CD4-positive, alpha-beta T cell (primary cell): Measurements from ENCODE around the gene SWSAP1. TPM values are rescaled to one million over a fixed set of nuclear protein-coding genes. Genes with fewer than 3 reads are reported as not detected.

Experiments used
- ATAC-seq: fragments of 200-7000 bp; cut with Tn5 transposase; one replicate; pipeline ENCODE4 v1.10.0; 2022; ENCODE audit warnings: mild to moderate bottlenecking; ENCODE audit not compliant: poor library complexity
- CTCF ChIA-PET: fragments of 350-600 bp; sonication (Branson Sonifier 250); formaldehyde crosslinking; loops from one replicate; lab custom pipeline; 2021; ENCODE audit warnings: antibody characterized with exemption, inconsistent platforms; lab: Charles Lee
- POLR2A ChIA-PET: fragments of 350-600 bp; sonication (Branson Sonifier 250); formaldehyde crosslinking; loops from one replicate; lab custom pipeline; 2021; ENCODE audit warnings: antibody characterized with exemption, inconsistent platforms; lab: Charles Lee
- DNase-seq, 14 experiments: peaks; one replicate each; pipeline ENCODE4 v3.0.0-alpha.2; 2013 to 2020; ENCODE audit warnings: mixed read lengths in 2 of 14
- H3K27ac ChIP-seq, 2 donors: one replicate each; pipeline versions ENCODE4 v1.5.1 to v1.7.0; 2013; ENCODE audit warnings: low read length in 2 of 2, low read depth in 1 of 2, mild to moderate bottlenecking in 1 of 2
- H3K27me3 ChIP-seq, 2 experiments: 1 replicate in 1 of 2; 2 replicates in 1 of 2; pipeline versions ENCODE4 v1.6.1 to v1.7.0; 2013; ENCODE audit warnings: low read length in 2 of 2, control low read depth in 1 of 2, mild to moderate bottlenecking in 1 of 2, moderate library complexity in 1 of 2; ENCODE audit not compliant: insufficient read depth in 2 of 2, control insufficient read depth in 1 of 2
- H3K36me3 ChIP-seq: one replicate; pipeline ENCODE4 v1.6.1; 2013; ENCODE audit warnings: low read length, control low read depth; ENCODE audit not compliant: insufficient read depth
- H3K4me1 ChIP-seq: one replicate; pipeline ENCODE4 v1.6.1; 2013; ENCODE audit warnings: low read length, control low read depth; ENCODE audit not compliant: insufficient read depth
- H3K4me3 ChIP-seq: one replicate; pipeline ENCODE4 v1.5.1; 2013; ENCODE audit warnings: mild to moderate bottlenecking, low read length, moderate library complexity
- H3K9me3 ChIP-seq, 2 experiments: 1 replicate in 1 of 2; 2 replicates in 1 of 2; pipeline versions ENCODE4 v1.6.1 to v1.7.0; 2013; ENCODE audit warnings: low read length in 2 of 2, mild to moderate bottlenecking in 2 of 2, control low read depth in 1 of 2, moderate library complexity in 1 of 2; ENCODE audit not compliant: control insufficient read depth in 1 of 2, insufficient read depth in 1 of 2
- H3K27ac Mint-ChIP-seq: one replicate; pipeline ENCODE4 v1.8.0; 2020; ENCODE audit warnings: mixed read lengths
- H3K27me3 Mint-ChIP-seq: one replicate; pipeline ENCODE4 v1.8.0; 2021; ENCODE audit warnings: mixed read lengths
- H3K36me3 Mint-ChIP-seq: one replicate; pipeline ENCODE4 v1.8.0; 2021; ENCODE audit warnings: low read depth, mixed read lengths
- H3K4me1 Mint-ChIP-seq: one replicate; pipeline ENCODE4 v1.8.0; 2021; ENCODE audit warnings: low read depth, mixed read lengths
- H3K4me3 Mint-ChIP-seq: one replicate; pipeline ENCODE4 v1.8.0; 2020; ENCODE audit warnings: mild to moderate bottlenecking, mixed read lengths
- H3K9me3 Mint-ChIP-seq: one replicate; pipeline ENCODE4 v1.8.0; 2020; ENCODE audit warnings: mixed read lengths
- CTCF ChIP-seq: fragments of 200-600 bp; IDR thresholded peaks from one replicate; pipeline ENCODE4 v1.8.0; 2022; ENCODE audit warnings: antibody characterized with exemption, mild to moderate bottlenecking
- intact Hi-C, 2 experiments: fragments of 100-400 bp; cut with DNase I in 1 of 2; cut with micrococcal nuclease in 1 of 2; formaldehyde crosslinking; loops; one replicate each; pipeline versions ENCODE4 v1.15.1 to v1.9.0; 2023 to 2025; cut with DNase I, micrococcal nuclease
- total RNA-seq, 174 experiments: library from RNA in 2 of 174; stranded (reverse) in 2 of 174; gene quantifications; one replicate each; pipeline ENCODE4 v1.2.3 and lab custom pipeline; 2021 to 2026

The SWSAP1 gene
- total RNA-seq, 2 experiments from 2014 or later: 2.6 to 2.7 TPM

DNA sequence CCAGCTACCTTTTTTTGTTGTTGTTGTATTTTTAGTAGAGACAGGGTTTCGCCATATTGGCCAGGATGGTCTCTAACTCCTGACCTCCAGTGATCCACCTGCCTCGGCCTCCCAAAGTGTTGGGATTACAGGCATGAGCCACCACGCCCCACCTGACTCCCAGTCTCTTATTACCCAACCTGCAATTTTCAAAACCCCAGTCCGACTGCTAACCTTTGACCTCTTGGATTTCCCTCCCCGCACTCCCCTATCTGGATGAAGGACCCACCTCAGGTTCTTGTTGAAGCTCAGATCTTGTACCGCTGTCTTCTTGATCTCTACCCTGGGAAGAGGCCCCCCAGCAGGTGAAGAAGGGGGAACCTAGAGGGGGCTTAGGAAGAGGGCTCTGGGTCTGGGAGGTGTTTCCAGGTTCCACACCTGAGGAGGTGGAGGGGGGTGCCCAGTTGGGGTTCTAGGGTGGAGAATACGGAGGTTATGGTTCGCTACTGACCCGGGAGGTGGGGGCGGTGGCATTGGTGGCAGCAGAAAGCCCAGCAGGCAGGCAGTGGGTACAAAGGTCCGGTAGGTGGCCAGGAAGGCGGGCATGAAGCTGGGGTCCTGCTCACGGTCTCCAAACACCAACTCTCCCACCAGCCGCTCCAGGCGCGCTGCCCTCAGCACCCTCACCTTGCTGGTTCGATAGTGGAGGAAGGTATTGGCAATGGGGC, 42.0 kb downstream of the SWSAP1 start:
- H3K4me1 Mint-ChIP-seq: peaks cover 23% of the 10 kb centered on the region
- no peaks in the 10 kb centered on the region for H3K9me3 Mint-ChIP-seq
- intact Hi-C loops: no loop called here
- TF ChIP-seq CTCF: no peak
- peaks cover 25% of the 10 kb centered on the region for H3K4me1 ChIP-seq
- no peak overlapping the region for H3K4me3 ChIP-seq
- H3K36me3 Mint-ChIP-seq: no peaks in the 10 kb centered on the region
- CTCF ChIA-PET: no interaction called here
- H3K4me3 Mint-ChIP-seq: no peak overlapping the region
- DNase-seq (no peak), ATAC-seq (no peak)
- H3K27me3 Mint-ChIP-seq: peaks cover 52% of the 10 kb centered on the region
- peaks cover 0 to 12% of the 10 kb centered on the region in 2 experiments for H3K9me3 ChIP-seq
- POLR2A ChIA-PET: no interaction called here
- no peak overlapping the region for H3K27ac Mint-ChIP-seq
- H3K27me3 ChIP-seq: peaks cover 27 to 30% of the 10 kb centered on the region in 2 experiments
- no peak overlapping the region for H3K27ac ChIP-seq
- H3K36me3 ChIP-seq: no peaks in the 10 kb centered on the region

- no peak for DNase-seq
- Mint-ChIP-seq H3K36me3 (no peaks in the 10 kb centered on the region), H3K27me3 (peaks cover 64% of the 10 kb centered on the region), H3K4me1 (peaks cover 37% of the 10 kb centered on the region), H3K27ac (no peak overlapping the region), H3K4me3 (no peak overlapping the region), H3K9me3 (no peaks in the 10 kb centered on the region)
- Histone ChIP-seq H3K4me1 (peaks cover 41% of the 10 kb centered on the region), H3K4me3 (no peak overlapping the region), H3K9me3 (peaks cover 0 to 28% of the 10 kb centered on the region in 2 experiments), H3K27me3 (peaks cover 40 to 46% of the 10 kb centered on the region in 2 experiments), H3K36me3 (no peaks in the 10 kb centered on the region), H3K27ac (no peak overlapping the region)
- POLR2A ChIA-PET: no interaction called here
- intact Hi-C loops: no loop called here
- no peak for ATAC-seq
- TF ChIP-seq CTCF: no peak
- CTCF ChIA-PET: no interaction called here
Measured at GRCh38 chr19:11418094-11418548, 43.7 kb downstream of the SWSAP1 start.

GRCh38 chr19:11418549-11419506, 44.4 kb downstream of the SWSAP1 start, which contains the start of gene RGL3:
Gene RGL3 (minus strand): TSS chr19:11419314. CDS start chr19:11419278, 36 bp downstream.
- H3K9me3 ChIP-seq: peaks cover 0 to 33% of the 10 kb centered on the region in 2 experiments
- ATAC-seq (no peak), DNase-seq (no peak)
- peaks cover 48% of the 10 kb centered on the region for H3K4me1 ChIP-seq
- intact Hi-C loops: no loop called here
- Mint-ChIP-seq H3K4me3 (peak within 1 kb of the TSS; percentile 74), H3K4me1 (peaks cover 43% of the 10 kb centered on the region), H3K36me3 (no peaks in the 10 kb centered on the region), H3K27me3 (peaks cover 71% of the 10 kb centered on the region), H3K9me3 (no peaks in the 10 kb centered on the region), H3K27ac (no peak within 1 kb of the TSS)
- H3K4me3 ChIP-seq: no peak within 1 kb of the TSS
- H3K36me3 ChIP-seq: no peaks in the 10 kb centered on the region
- CTCF ChIA-PET: interaction anchor here (1.5 to 1.6 kb wide), 2 partner anchors 16 to 38 kb away, joined by 4 to 5 read pairs; partner anchors contain the start of genes ODAD3 and PRKCSH
- POLR2A ChIA-PET: interaction anchor here (1.0 to 1.3 kb wide), 2 partner anchors 16 to 44 kb away, joined by 3 to 4 read pairs; partner anchors contain the start of genes ODAD3, PRKCSH and SWSAP1
- peaks cover 47 to 53% of the 10 kb centered on the region in 2 experiments for H3K27me3 ChIP-seq
- TF ChIP-seq CTCF: no peak
- H3K27ac ChIP-seq: no peak within 1 kb of the TSS
